IPS-NIHi11 (cell line): ENCODE measurements around the gene ANKZF1.
"Not testable (repeated sequence)": the region's sequence is repeated elsewhere in the genome, so short reads cannot be mapped to it uniquely, and the experiment has no call there.

Experiments
- DNase-seq: peaks from one replicate; pipeline ENCODE4 v3.0.0; 2012; ENCODE audit warnings: mixed read lengths, low spot score

The ANKZF1 gene

GRCh38 chr2:219254590-219255201, 25.1 kb downstream of the ANKZF1 start:
- no peak for DNase-seq

DNA sequence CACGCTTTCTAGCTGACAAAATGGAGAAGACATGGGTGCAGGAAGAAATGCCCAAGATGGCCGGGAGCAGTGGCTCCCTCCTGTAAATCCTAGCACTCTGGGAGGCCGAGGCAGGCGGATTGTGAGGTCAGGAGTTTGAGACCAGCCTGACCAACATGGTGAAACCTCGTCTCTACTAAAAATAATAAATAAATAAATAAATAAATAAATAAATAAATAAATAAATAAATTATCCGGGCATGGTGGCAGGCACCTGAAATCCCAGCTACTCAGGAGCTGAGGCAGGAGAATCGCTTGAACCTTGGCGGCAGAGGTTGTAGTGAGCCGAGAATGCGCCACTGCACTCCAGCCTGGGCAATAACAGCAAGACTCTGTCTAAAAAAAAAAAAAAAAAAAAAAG, 29.3 kb downstream of the ANKZF1 start:
- not testable (repeated sequence) for DNase-seq

DNA sequence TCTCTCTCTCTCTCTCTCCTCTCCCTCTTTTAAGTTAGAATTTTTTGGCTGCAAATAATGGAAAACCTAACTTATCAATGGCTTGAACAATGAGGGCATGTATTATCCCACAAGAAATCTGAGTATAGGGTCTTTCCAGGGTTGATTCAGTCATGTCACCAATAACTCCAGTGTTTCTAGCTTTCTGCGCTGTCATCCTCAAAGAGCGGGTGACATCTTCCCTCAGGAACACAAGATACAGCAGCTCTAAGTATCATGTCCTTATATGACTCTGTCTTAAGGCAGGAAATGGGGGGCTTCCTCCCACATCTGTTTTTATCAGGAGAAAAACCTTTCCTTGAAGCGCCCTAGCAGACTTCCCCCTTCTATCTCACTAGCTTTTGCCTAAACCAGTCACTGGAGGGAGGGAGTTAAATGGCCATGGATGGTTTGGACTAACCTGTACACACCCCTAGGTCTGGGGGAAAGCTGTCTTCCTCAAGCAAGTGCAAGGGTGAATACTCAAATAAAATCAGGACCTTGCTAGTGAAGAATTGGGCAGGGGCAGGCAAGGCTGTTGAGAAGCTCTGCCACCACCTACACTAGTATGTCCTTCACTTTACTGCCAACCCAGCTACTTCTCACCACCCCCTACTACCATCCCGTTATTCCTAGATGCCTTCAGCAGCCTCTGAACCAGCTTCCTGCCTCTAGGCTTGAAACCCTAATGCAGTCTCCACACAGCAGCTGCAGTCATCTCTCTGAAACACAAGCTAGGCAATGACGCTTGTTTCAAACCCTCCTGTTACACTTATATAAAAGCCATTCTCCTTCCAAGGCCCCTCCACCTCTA, 31.6 kb downstream of the ANKZF1 start:
- DNase-seq = no peak

DNA sequence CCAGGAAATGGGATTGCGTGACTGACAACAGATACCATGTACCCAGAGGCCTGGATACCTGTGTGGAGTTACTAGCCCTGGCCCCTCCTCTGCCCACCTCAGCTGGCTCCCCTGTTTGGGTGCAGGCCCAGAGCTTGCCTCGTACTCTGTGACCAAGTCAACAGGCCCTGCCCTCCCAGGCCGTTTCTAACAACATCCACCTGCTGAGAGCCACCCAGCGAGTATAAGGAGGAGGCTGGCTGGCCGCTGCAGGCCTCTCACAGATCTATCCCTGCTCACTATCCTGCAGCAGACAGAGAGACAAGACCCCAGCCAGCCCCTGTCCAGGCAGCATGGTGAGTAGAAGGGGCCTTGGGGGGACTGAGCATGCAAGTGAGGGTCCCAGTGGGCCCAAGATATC, 36.6 kb downstream of the ANKZF1 start:
- DNase-seq = no peak

- DNase-seq = no peak
These were observed 37.3 kb downstream of the ANKZF1 start for GRCh38 chr2:219266886-219267285.

GRCh38 chr2:219268294-219268693, 38.7 kb downstream of the ANKZF1 start:
- DNase-seq = no peak

DNA sequence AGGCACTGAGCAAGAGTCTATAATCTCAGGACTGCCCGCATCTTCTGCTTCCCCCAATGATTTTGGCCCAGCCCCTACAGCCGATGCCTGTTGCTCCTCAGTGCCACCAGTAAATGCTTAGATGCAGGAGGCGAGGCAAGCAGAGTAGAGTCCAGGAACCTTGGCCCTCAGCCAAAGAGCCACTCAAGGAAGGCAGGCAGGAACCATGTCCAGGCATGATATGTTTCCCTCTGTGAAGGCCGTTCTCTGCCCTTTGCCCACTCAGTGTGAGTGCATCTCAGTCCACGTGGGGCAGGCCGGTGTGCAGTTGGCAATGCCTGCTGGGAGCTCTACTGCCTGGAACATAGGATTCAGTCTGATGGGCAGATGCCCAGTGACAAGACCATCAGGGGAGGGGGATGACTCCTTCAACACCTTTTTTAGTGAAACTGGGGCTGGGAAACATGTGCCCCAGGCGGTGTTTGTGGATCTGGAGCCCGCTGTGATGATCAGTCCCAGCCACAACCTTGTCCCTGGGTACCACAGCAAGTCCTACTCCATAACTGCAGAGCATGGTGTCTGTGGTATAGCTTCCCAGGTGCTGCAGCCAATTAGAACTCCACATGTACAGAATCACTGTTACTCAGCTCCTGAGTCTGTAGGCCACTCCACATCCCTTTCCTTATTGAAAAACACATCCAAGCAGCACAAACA, 39.9 kb downstream of the ANKZF1 start:
- no peak for DNase-seq

DNA sequence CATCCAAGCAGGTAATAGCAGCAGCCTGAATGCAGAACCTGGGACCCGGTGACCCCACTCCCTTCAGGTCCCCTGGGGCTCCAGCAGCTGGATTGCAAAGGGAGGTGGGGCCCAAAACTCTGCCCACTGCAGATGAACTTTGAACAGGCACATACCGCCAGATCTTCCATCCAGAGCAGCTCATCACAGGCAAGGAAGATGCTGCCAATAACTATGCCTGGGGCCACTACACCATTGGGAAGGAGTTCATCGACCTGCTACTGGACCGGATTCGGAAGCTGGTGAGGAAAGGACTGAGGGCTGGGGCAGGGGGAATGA, 40.4 kb downstream of the ANKZF1 start:
- DNase-seq = no peak

GRCh38 chr2:219271021-219271420, 41.4 kb downstream of the ANKZF1 start:
- DNase-seq = no peak

DNA sequence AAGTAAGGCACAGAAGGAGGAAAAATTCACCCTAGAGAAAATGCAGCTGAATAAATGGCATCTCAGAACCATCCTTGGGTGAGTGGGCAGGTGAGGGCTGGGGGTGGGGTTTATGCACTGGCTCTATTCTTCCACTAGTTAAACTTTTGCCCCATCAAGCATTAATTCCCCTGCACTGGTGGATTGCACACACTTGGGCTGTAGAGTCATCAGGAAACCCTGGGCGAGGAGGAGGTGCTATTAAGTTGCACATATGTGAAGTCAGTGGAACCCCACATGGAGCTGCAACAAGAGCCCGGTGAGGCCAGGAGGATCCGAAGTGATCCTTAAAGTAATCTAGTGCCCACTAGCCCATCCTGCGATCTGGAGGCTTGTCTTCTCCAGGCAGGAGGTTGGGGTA, 42.8 kb downstream of the ANKZF1 start:
- DNase-seq = no peak

- DNase-seq = no peak
These were observed 43.4 kb downstream of the ANKZF1 start for GRCh38 chr2:219272995-219273394.

- no peak for DNase-seq
These were observed 44.3 kb downstream of the ANKZF1 start for GRCh38 chr2:219273937-219274336.

- peak; percentile 73 for DNase-seq
These were observed 44.8 kb downstream of the ANKZF1 start for GRCh38 chr2:219274361-219274921.

DNA sequence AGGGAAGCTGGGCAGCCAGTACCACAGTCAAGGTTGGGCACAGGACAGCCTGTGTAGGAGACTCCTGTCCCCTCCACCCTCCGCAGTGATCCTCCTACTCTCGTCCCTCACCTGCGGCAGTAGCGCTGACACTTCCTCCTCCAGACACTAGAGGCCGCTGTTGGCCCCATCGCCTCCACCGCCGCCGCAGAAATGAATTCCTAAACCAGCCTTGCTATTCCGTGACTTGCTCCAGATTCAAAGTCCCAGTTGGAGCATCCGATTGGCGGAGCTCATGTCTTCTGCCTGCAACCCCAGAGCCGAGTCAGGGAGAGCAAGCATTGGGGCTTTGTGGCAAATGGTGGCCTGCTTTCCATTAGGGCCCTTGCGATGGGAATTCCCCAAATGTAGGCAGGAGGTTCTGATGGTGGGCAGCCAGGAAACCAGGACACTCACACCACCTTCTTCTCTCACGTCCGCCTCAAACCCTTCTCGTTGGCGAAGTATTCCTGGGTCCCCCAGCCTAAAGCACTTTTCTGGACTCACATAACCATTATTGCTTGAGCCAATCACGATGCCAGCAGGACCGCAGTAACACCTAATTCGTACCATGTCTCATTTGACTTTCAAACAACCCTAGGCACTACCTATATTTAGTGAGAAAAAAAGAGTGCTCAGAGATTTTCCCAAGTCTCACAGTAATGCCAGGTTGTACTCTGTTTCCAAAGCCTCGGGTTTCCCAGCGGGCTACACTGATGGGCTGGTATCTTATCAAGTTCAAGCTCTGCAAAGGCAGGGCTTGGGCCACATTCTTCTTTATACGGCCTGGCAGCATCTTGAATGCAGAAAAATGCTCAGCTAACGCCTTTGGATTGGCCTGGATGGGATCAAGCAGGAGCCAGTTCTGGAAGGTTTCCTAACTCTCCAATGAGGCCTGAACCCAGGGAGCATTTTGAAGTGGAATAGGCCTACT, 48.4 kb downstream of the ANKZF1 start:
- DNase-seq = peak; percentile 83

GRCh38 chr2:219278655-219279150, 49.1 kb downstream of the ANKZF1 start:
- no peak for DNase-seq

DNA sequence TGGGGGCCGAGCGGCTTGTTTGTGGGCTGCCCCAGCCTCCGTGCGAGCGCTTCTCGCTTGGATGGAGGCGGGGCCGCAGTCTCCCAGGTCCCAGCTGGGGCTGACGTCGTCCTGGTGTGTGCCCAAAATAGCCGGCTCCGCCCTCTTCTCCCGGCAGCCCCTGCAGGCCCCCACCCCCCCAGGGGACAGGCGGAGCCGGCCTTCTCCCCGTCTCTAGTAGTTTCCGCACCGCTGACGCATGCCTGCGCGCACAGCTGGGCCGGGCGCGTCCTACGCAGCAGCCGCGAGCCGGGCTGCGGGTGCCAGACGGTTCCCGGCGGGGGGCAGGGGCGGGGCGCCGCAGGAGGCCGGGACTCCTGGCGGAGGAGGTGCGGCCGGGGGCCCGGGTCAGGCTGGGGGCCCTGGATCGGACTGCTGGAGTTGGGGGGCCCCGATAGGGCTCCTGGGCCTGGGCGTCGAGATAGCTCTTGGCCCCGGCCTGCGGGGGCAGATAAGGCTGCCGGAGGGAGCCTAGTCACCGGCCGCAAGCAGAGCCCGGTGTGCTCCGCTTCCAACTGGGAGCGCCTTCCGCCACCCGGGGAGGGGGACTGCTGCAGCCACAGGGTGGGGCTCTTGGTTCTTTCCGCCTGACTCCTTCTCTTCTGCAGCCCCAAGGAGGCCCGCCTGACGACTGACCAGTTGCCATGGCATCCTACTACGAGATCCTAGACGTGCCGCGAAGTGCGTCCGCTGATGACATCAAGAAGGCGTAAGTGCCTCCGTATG, 49.7 kb downstream of the ANKZF1 start, which contains the start of gene DNAJB2:
Gene DNAJB2 (plus strand): TSS at position 216 of the 765 bp plus-strand sequence. CDS start 468 bp downstream, at position 684.
- DNase-seq = peak; percentile 99

- no peak for DNase-seq
These were observed 50.4 kb downstream of the ANKZF1 start for GRCh38 chr2:219279916-219280516.

DNA sequence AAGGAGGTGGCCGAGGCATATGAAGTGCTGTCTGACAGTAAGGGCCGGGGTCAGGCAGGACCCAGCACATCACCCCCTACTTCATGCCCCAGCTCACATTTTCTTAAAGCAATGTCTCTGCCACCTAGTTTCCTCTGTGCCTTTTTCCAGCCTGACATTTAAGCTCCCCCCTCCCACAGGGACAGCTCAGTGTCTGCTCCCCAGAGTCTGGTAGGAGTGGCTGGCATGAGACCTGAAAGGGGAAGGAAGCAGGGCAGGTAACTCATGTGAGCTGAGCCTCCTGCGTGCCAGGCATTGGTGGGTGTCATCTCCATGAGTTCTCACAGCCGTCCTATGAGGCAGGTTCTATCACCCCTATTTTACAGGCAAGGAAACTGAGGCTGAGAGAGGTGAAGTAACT, 51.0 kb downstream of the ANKZF1 start:
- no peak for DNase-seq

- DNase-seq = no peak
These were observed 52.0 kb downstream of the ANKZF1 start for GRCh38 chr2:219281588-219281987.

DNA sequence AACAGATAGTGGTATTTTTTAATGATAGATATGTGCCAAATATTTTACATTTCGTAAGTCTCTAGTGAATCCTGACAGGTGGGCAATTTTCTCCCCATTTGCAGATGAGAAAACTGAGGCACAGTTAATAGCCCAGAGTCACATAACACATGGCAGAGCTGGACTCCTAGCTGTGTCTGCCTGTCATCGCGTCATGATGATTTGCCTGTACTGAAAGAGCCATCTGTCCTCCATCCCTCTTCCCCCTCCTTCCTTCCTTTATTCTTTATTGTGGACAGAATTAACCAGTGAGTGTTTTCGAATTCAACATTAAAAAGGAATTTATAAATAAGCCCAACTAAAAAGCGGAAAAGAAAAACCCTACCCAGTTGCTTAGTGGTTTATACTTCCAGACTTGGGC, 52.8 kb downstream of the ANKZF1 start:
- DNase-seq = no peak
